ENCODE data around the gene ZNF749. TPM values are rescaled to one million over a fixed set of nuclear protein-coding genes. Genes with fewer than 3 reads are reported as not detected.

ZNF749 gene
- total and polyA plus RNA-seq, 2 experiments from 2014 or later, result 7.1 to 10.4 TPM

- Histone ChIP-seq H3K36me3 (replicated peaks; ENCODE audit: insufficient read depth, low read depth) (peaks cover 6% of the 10 kb centered on the region), H3K4me3 (no peak overlapping the region), H3K79me2 (no peaks in the 10 kb centered on the region), H3K27me3 (no peaks in the 10 kb centered on the region), H4K20me1 (ENCODE audit: insufficient read depth, poor library complexity, severe bottlenecking) (no peaks in the 10 kb centered on the region), H3K9me3 (ENCODE audit: low read depth) (no peaks in the 10 kb centered on the region), H3K4me2 (no peak overlapping the region), H2AFZ (no peak overlapping the region), H3K27ac (no peak overlapping the region), H3K4me1 (ENCODE audit: insufficient read depth) (no peaks in the 10 kb centered on the region), H3K9me2 (replicated peaks; ENCODE audit: insufficient read depth) (no peaks in the 10 kb centered on the region)
- whole genome bisulfite sequencing (ENCODE audit: low lambda C conversion rate, missing lambda C conversion rate), result 92% methylated on average over 3 of the region's 3 CpGs
- no peak for DNase-seq (ENCODE audit: low spot score)
- TF ChIP-seq EZH2phosphoT487 (IDR thresholded peaks at IDR 0.05; ENCODE audit: low read depth, severe bottlenecking, unreplicated experiment), result no peak
Measured at GRCh38 chr19:57421037-57421436, 14.1 kb upstream of the ZNF749 start.

GRCh38 chr19:57434386-57435061 lies 601 bp upstream of the ZNF749 start:
- TF ChIP-seq EZH2 (IDR thresholded peaks at IDR 0.05; ENCODE audit: borderline replicate concordance), result no peak
- TF ChIP-seq CTCF (IDR thresholded peaks at IDR 0.05; ENCODE audit: poor library complexity), result no peak
- TF ChIP-seq EZH2phosphoT487 (IDR thresholded peaks at IDR 0.05; ENCODE audit: low read depth, severe bottlenecking, unreplicated experiment), result no peak
- peak overlapping the region; percentile 93 for H2AFZ ChIP-seq
- no peak for DNase-seq (ENCODE audit: low spot score)
- peak overlapping the region; percentile 78 for H3K4me2 ChIP-seq
- H3K4me3 ChIP-seq, result peak overlapping the region; percentile 52
- H3K9me3 ChIP-seq (ENCODE audit: low read depth), result no peaks in the 10 kb centered on the region
- H3K27ac ChIP-seq, result peak overlapping the region; percentile 42
- peaks cover 39% of the 10 kb centered on the region for H3K79me2 ChIP-seq
- whole genome bisulfite sequencing (ENCODE audit: low lambda C conversion rate, missing lambda C conversion rate), result 47% methylated on average over 15 of the region's 15 CpGs
- no peaks in the 10 kb centered on the region for H3K36me3 ChIP-seq (replicated peaks; ENCODE audit: insufficient read depth, low read depth)
- H3K4me1 ChIP-seq (ENCODE audit: insufficient read depth), result peaks cover 7% of the 10 kb centered on the region
- no peaks in the 10 kb centered on the region for H3K27me3 ChIP-seq
- H3K9me2 ChIP-seq (replicated peaks; ENCODE audit: insufficient read depth), result no peaks in the 10 kb centered on the region
- H4K20me1 ChIP-seq (ENCODE audit: insufficient read depth, poor library complexity, severe bottlenecking), result no peaks in the 10 kb centered on the region

GRCh38 chr19:57436417-57436816 lies 1.3 kb downstream of the ZNF749 start:
- Histone ChIP-seq H3K36me3 (replicated peaks; ENCODE audit: insufficient read depth, low read depth) (no peaks in the 10 kb centered on the region), H3K9me2 (replicated peaks; ENCODE audit: insufficient read depth) (no peaks in the 10 kb centered on the region), H3K27ac (peak overlapping the region; percentile 86), H3K27me3 (no peaks in the 10 kb centered on the region), H3K4me1 (ENCODE audit: insufficient read depth) (peaks cover 7% of the 10 kb centered on the region), H3K79me2 (peaks cover 55% of the 10 kb centered on the region), H3K4me2 (peak overlapping the region; percentile 91), H2AFZ (no peak overlapping the region), H3K9me3 (ENCODE audit: low read depth) (no peaks in the 10 kb centered on the region), H4K20me1 (ENCODE audit: insufficient read depth, poor library complexity, severe bottlenecking) (no peaks in the 10 kb centered on the region), H3K4me3 (peak overlapping the region; percentile 44)
- DNase-seq (ENCODE audit: low spot score), result peak; percentile 39
- TF ChIP-seq EZH2 (IDR thresholded peaks at IDR 0.05; ENCODE audit: borderline replicate concordance) (no peak), CTCF (IDR thresholded peaks at IDR 0.05; ENCODE audit: poor library complexity) (no peak), EZH2phosphoT487 (IDR thresholded peaks at IDR 0.05; ENCODE audit: low read depth, severe bottlenecking, unreplicated experiment) (no peak)
- WGBS (ENCODE audit: low lambda C conversion rate, missing lambda C conversion rate), result 67% methylated on average over 1 of the region's 1 CpG

GRCh38 chr19:57437931-57438330 lies 2.8 kb downstream of the ZNF749 start:
- Histone ChIP-seq H3K79me2 (peaks cover 62% of the 10 kb centered on the region), H4K20me1 (ENCODE audit: insufficient read depth, poor library complexity, severe bottlenecking) (no peaks in the 10 kb centered on the region), H3K4me3 (no peak overlapping the region), H3K27ac (no peak overlapping the region), H3K9me2 (replicated peaks; ENCODE audit: insufficient read depth) (no peaks in the 10 kb centered on the region), H3K36me3 (replicated peaks; ENCODE audit: insufficient read depth, low read depth) (no peaks in the 10 kb centered on the region), H3K27me3 (no peaks in the 10 kb centered on the region), H3K9me3 (ENCODE audit: low read depth) (no peaks in the 10 kb centered on the region), H3K4me1 (ENCODE audit: insufficient read depth) (peaks cover 7% of the 10 kb centered on the region), H3K4me2 (no peak overlapping the region), H2AFZ (no peak overlapping the region)
- no peak for DNase-seq (ENCODE audit: low spot score)
- TF ChIP-seq EZH2 (IDR thresholded peaks at IDR 0.05; ENCODE audit: borderline replicate concordance), result no peak
- TF ChIP-seq CTCF (IDR thresholded peaks at IDR 0.05; ENCODE audit: poor library complexity), result no peak
- no peak for TF ChIP-seq EZH2phosphoT487 (IDR thresholded peaks at IDR 0.05; ENCODE audit: low read depth, severe bottlenecking, unreplicated experiment)
- WGBS (ENCODE audit: low lambda C conversion rate, missing lambda C conversion rate), result 89% methylated on average over 4 of the region's 4 CpGs
